OCI-LY3 (cell line): ENCODE data around the gene GLIS1.

Source experiments
- H2AFZ ChIP-seq: fragments of 200-600, 300-600 bp; shearing (Covaris generic); 2 replicates; pipeline ENCODE4 v1.6.0; 2014; ENCODE audit warnings: antibody characterized with exemption, low read depth, low read length
- H3K27ac ChIP-seq: fragments of 200-600, 300-600 bp; sonication (generic); 2 replicates; pipeline ENCODE4 v1.5.1; 2014; ENCODE audit warnings: mild to moderate bottlenecking, low read length, moderate library complexity, mixed read lengths
- H3K27me3 ChIP-seq: fragments of 200-600, 300-600 bp; sonication (generic); 2 replicates; pipeline ENCODE4 v1.6.1; 2014; ENCODE audit warnings: low read depth, low read length, mixed read lengths
- H3K36me3 ChIP-seq: fragments of 200-600, 300-600 bp; sonication (generic); replicated peaks from 2 replicates; pipeline ENCODE3; 2014; ENCODE audit warnings: low read depth, low read length, mixed read lengths
- H3K4me1 ChIP-seq: fragments of 300-600, 200-600 bp; sonication (generic); 2 replicates; pipeline ENCODE4 v1.6.1; 2014; ENCODE audit warnings: low read length, mixed read lengths
- H3K4me2 ChIP-seq: fragments of 200-600, 300-600 bp; sonication (generic); 2 replicates; pipeline ENCODE4 v1.6.1; 2014; ENCODE audit warnings: low read length, mixed read lengths
- H3K4me3 ChIP-seq: fragments of 300-600, 200-600 bp; sonication (generic); 2 replicates; pipeline ENCODE4 v1.5.1; 2014; ENCODE audit warnings: antibody characterized with exemption, mild to moderate bottlenecking, low read length, moderate library complexity
- H3K79me2 ChIP-seq: fragments of 300-600, 200-600 bp; shearing (Covaris generic); 2 replicates; pipeline ENCODE4 v1.6.1; 2014; ENCODE audit warnings: mild to moderate bottlenecking, low read length, mixed read lengths
- H3K9ac ChIP-seq: fragments of 300-600, 200-600 bp; shearing (Covaris generic); 2 replicates; pipeline ENCODE4 v1.6.0; 2014; ENCODE audit warnings: mild to moderate bottlenecking, low read length, moderate library complexity
- H3K9me3 ChIP-seq: fragments of 200-600, 300-600 bp; shearing (Covaris generic); 2 replicates; pipeline ENCODE4 v1.6.1; 2014; ENCODE audit warnings: low read length, mixed read lengths; ENCODE audit not compliant: insufficient read depth
- H4K20me1 ChIP-seq: fragments of 200-600, 300-600 bp; sonication (generic); 2 replicates; pipeline ENCODE4 v1.6.1; 2016; ENCODE audit warnings: low read length, mixed read lengths; ENCODE audit not compliant: insufficient read depth
- CTCF ChIP-seq: fragments of 200-600, 300-600 bp; sonication (generic); IDR thresholded peaks from 2 replicates; pipeline ENCODE4 v1.5.1; 2014; ENCODE audit warnings: antibody characterized with exemption, low read length, low read depth
- EZH2phosphoT487 ChIP-seq: fragments of 200-600 bp; shearing (Covaris generic); IDR thresholded peaks from 2 replicates; pipeline ENCODE4 v1.6.1; 2018; ENCODE audit warnings: antibody characterized with exemption, mixed run types, low read depth

GLIS1 gene

GRCh38 chr1:53568540-53568939, 170.4 kb downstream of the GLIS1 start:
- Histone ChIP-seq H3K4me3 (no peak overlapping the region), H3K9me3 (no peaks in the 10 kb centered on the region), H4K20me1 (no peaks in the 10 kb centered on the region), H3K36me3 (no peaks in the 10 kb centered on the region), H3K9ac (no peak overlapping the region), H3K27me3 (peaks cover 22% of the 10 kb centered on the region), H3K27ac (no peak overlapping the region), H3K4me2 (no peak overlapping the region), H3K79me2 (no peaks in the 10 kb centered on the region), H2AFZ (no peak overlapping the region), H3K4me1 (no peaks in the 10 kb centered on the region)
- TF ChIP-seq EZH2phosphoT487 (no peak), CTCF (no peak)

DNA sequence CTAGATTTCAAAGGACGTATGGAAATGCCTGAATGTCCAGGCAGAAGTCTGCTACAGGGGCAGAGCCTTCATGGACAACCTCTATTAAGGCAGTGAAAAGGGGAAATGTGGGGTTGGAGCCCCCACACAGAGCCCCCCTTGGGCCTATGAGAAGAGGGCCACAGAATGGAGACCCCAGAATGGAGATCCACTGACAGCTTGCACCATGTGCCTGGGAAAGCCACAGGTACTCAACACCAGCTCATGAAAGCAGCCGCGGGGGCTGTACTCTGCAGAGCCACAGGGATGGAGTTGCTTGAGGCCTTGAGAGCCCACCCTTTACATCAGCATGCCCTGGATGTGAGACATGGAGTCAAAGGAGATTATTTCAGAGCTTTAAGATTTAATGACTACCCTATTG, 171.1 kb downstream of the GLIS1 start:
- Histone ChIP-seq H3K9me3 (no peaks in the 10 kb centered on the region), H3K9ac (no peak overlapping the region), H3K27me3 (peaks cover 29% of the 10 kb centered on the region), H3K4me2 (no peak overlapping the region), H2AFZ (no peak overlapping the region), H3K27ac (no peak overlapping the region), H3K4me3 (no peak overlapping the region), H3K4me1 (no peaks in the 10 kb centered on the region), H3K79me2 (no peaks in the 10 kb centered on the region), H4K20me1 (no peaks in the 10 kb centered on the region), H3K36me3 (no peaks in the 10 kb centered on the region)
- TF ChIP-seq EZH2phosphoT487 (no peak), CTCF (no peak)

- H2AFZ ChIP-seq, result no peak overlapping the region
- no peaks in the 10 kb centered on the region for H3K9me3 ChIP-seq
- H3K4me2 ChIP-seq, result no peak overlapping the region
- peaks cover 3% of the 10 kb centered on the region; the same call in 1 of the 2 replicates for H3K4me1 ChIP-seq
- H3K79me2 ChIP-seq, result no peaks in the 10 kb centered on the region
- H3K36me3 ChIP-seq, result no peaks in the 10 kb centered on the region
- no peaks in the 10 kb centered on the region for H4K20me1 ChIP-seq
- H3K4me3 ChIP-seq, result no peak overlapping the region
- peaks cover 33% of the 10 kb centered on the region for H3K27me3 ChIP-seq
- H3K9ac ChIP-seq, result no peak overlapping the region
- H3K27ac ChIP-seq, result no peak overlapping the region
- TF ChIP-seq EZH2phosphoT487, result no peak
- no peak for TF ChIP-seq CTCF
Measured at GRCh38 chr1:53567450-53567849, 171.5 kb downstream of the GLIS1 start.

DNA sequence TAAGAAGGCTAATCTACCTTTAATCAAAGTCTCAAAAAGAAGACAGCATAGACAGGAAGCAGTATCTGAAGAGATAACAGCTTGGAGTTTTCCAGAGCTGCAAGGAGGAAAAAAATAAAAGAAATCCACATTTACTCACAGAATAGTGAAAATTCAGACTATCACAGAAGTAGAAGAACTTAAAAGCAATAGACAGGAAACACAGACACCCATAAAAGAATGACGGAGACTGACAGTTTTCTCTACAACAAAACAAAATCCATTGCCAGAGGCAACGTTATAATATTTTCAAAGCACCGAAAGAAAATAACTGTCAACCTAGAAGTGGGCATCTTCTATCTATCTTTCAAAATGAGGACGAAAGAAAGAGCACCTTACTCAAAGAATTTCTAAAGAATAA, 175.4 kb downstream of the GLIS1 start:
- Histone ChIP-seq H2AFZ (no peak overlapping the region), H3K9me3 (no peaks in the 10 kb centered on the region), H4K20me1 (no peaks in the 10 kb centered on the region), H3K36me3 (no peaks in the 10 kb centered on the region), H3K4me3 (no peak overlapping the region), H3K27me3 (peaks cover 22% of the 10 kb centered on the region), H3K9ac (no peak overlapping the region), H3K27ac (no peak overlapping the region), H3K4me1 (peaks cover 8% of the 10 kb centered on the region; the same call in 1 of the 2 replicates), H3K4me2 (no peak overlapping the region), H3K79me2 (no peaks in the 10 kb centered on the region)
- no peak for TF ChIP-seq CTCF
- no peak for TF ChIP-seq EZH2phosphoT487
